ENCODE results near the gene TMEM123. TPM values are rescaled to one million over a fixed set of nuclear protein-coding genes. Genes with fewer than 3 reads are reported as not detected.

Gene TMEM123
- total and polyA plus RNA-seq, 10 donors, result 51.3 to 184 (median 146) TPM

- H3K27me3 ChIP-seq (replicated peaks in 1 of 7), result no peaks in the 10 kb centered on the region
- H3K36me3 ChIP-seq, result peaks cover 0 to 14% (median 3%) of the 10 kb centered on the region in 6 donors
- peak overlapping the region; percentile 83 to 93 (median 91) for H3K27ac ChIP-seq
- 0 to 1% (median 1%) methylated on average over 34 to 55 of the region's 55 CpGs for WGBS, 5 donors
- H3K4me3 ChIP-seq, result peak overlapping the region; percentile 75 to 96 (median 94)
- peak; percentile 95 for DNase-seq
- no peaks in the 10 kb centered on the region for H3K9me3 ChIP-seq
- TF ChIP-seq POLR2A (IDR thresholded peaks at IDR 0.05) (no peak), POLR2AphosphoS5 (IDR thresholded peaks at IDR 0.05) (peak; percentile 86 to 92 (median 91)), CTCF (IDR thresholded peaks at IDR 0.05 in 8 of 11, conservative IDR thresholded peaks at IDR 0.05 in 3 of 11) (peak in 3 of 11 experiments; percentile 17 to 22 (median 20))
- intact Hi-C loops (cut with DNase I; ENCODE audit: low total_unique reads), result no loop called here
- H3K4me1 ChIP-seq, result peaks cover 46 to 85% (median 64%) of the 10 kb centered on the region in 6 donors
Measured at GRCh38 chr11:102451681-102452460, 694 bp downstream of the TMEM123 start.

GRCh38 chr11:102451041-102451680 lies 1.4 kb downstream of the TMEM123 start:
- no peak for DNase-seq
- Histone ChIP-seq H3K9me3 (no peaks in the 10 kb centered on the region), H3K27ac (peak overlapping the region; percentile 83 to 93 (median 91)), H3K27me3 (replicated peaks in 1 of 7) (no peaks in the 10 kb centered on the region), H3K36me3 (peaks cover 0 to 20% (median 6%) of the 10 kb centered on the region in 6 donors), H3K4me1 (peaks cover 52 to 85% (median 68%) of the 10 kb centered on the region in 6 donors), H3K4me3 (peak overlapping the region; percentile 75 to 96 (median 94))
- 22 to 32% (median 31%) methylated on average over 6 of the region's 6 CpGs for WGBS, 5 donors
- intact Hi-C loops (cut with DNase I; ENCODE audit: low total_unique reads), result no loop called here
- TF ChIP-seq POLR2AphosphoS5 (IDR thresholded peaks at IDR 0.05), result no peak
- TF ChIP-seq POLR2A (IDR thresholded peaks at IDR 0.05), result no peak
- TF ChIP-seq CTCF (IDR thresholded peaks at IDR 0.05 in 8 of 11, conservative IDR thresholded peaks at IDR 0.05 in 3 of 11), result no peak

- TF ChIP-seq POLR2AphosphoS5 (IDR thresholded peaks at IDR 0.05), result no peak
- no peak for TF ChIP-seq CTCF (IDR thresholded peaks at IDR 0.05 in 8 of 11, conservative IDR thresholded peaks at IDR 0.05 in 3 of 11)
- TF ChIP-seq POLR2A (IDR thresholded peaks at IDR 0.05), result no peak
- intact Hi-C loops (cut with DNase I; ENCODE audit: low total_unique reads), result no loop called here
- Histone ChIP-seq H3K27ac (peak overlapping the region in 6 of 8 donors; percentile 20 to 93 (median 70)), H3K4me1 (peaks cover 52 to 83% (median 64%) of the 10 kb centered on the region in 6 donors), H3K9me3 (peaks cover 0 to under 1% (median 0%) of the 10 kb centered on the region in 8 donors), H3K36me3 (peaks cover 0 to 32% (median 13%) of the 10 kb centered on the region in 6 donors), H3K4me3 (peak overlapping the region in 3 of 8 donors; percentile 75 to 96 (median 95)), H3K27me3 (replicated peaks in 1 of 7) (no peaks in the 10 kb centered on the region)
- no peak for DNase-seq
- WGBS, 5 donors, result 73 to 82% (median 79%) methylated on average over 7 of the region's 7 CpGs
Measured at GRCh38 chr11:102449651-102450570, 2.7 kb downstream of the TMEM123 start.

Measured in spleen (tissue), 11 donors.